Stimulated activated CD4-positive, alpha-beta T cell treated with anti-CD3 and anti-CD28 coated beads, Interleukin-12 subunit alpha, Interleukin-12 subunit beta, amount 100 ng/mL, for 4 hours (primary cell): ENCODE results near the gene IDI1.
"Not testable (repeated sequence)": the region's sequence is repeated elsewhere in the genome, so short reads cannot be mapped to it uniquely, and the experiment has no call there.

Experiments
- DNase-seq: peaks from one replicate; pipeline ENCODE4 v3.0.0-alpha.2; 2020

The IDI1 gene

GRCh38 chr10:1033601-1034000 is 15.3 kb downstream of the IDI1 start:
- no peak for DNase-seq

- no peak for DNase-seq
Observed at GRCh38 chr10:1029838-1030237, 19.1 kb downstream of the IDI1 start.

GRCh38 chr10:1026578-1026977 is 22.3 kb downstream of the IDI1 start:
- no peak for DNase-seq

- no peak for DNase-seq
Observed at GRCh38 chr10:1025683-1026082, 23.2 kb downstream of the IDI1 start, which contains the start of gene IDI2. TSS of gene IDI2 (minus strand) at chr10:1025859. CDS start at chr10:1024723, 1,136 bp downstream.

GRCh38 chr10:1024103-1024502 is 24.8 kb downstream of the IDI1 start:
- no peak for DNase-seq

- DNase-seq, result no peak
Observed at GRCh38 chr10:1022413-1022812, 26.5 kb downstream of the IDI1 start.

- no peak for DNase-seq
Observed at GRCh38 chr10:1020958-1021357, 28.0 kb downstream of the IDI1 start.

- DNase-seq, result no peak
Observed at GRCh38 chr10:1020460-1020859, 28.5 kb downstream of the IDI1 start.

GRCh38 chr10:1019362-1019761 is 29.6 kb downstream of the IDI1 start:
- no peak for DNase-seq

- no peak for DNase-seq
Observed at GRCh38 chr10:1015688-1016087, 33.2 kb downstream of the IDI1 start.

GRCh38 chr10:1011696-1012095 is 37.2 kb downstream of the IDI1 start:
- no peak for DNase-seq

- DNase-seq, result no peak
Observed at GRCh38 chr10:1010703-1011102, 38.2 kb downstream of the IDI1 start.

GRCh38 chr10:1009947-1010346 is 39.0 kb downstream of the IDI1 start:
- not testable (repeated sequence) for DNase-seq

- DNase-seq, result no peak
Observed at GRCh38 chr10:1009071-1009494, 39.8 kb downstream of the IDI1 start.

- DNase-seq, result no peak
Observed at GRCh38 chr10:1007583-1007982, 41.3 kb downstream of the IDI1 start.

- no peak for DNase-seq
Observed at GRCh38 chr10:1006573-1006972, 42.3 kb downstream of the IDI1 start.

- DNase-seq, result no peak
Observed at GRCh38 chr10:1003884-1004670, 44.8 kb downstream of the IDI1 start.

GRCh38 chr10:1002425-1003006 is 46.4 kb downstream of the IDI1 start:
- DNase-seq, result no peak

GRCh38 chr10:997266-998022 is 51.5 kb downstream of the IDI1 start:
- DNase-seq, result no peak

GRCh38 chr10:996031-996430 is 52.9 kb downstream of the IDI1 start:
- no peak for DNase-seq

GRCh38 chr10:995559-995926 is 53.4 kb downstream of the IDI1 start:
- DNase-seq, result no peak

GRCh38 chr10:994836-995558 is 53.9 kb downstream of the IDI1 start:
- no peak for DNase-seq

- no peak for DNase-seq
Observed at GRCh38 chr10:992871-993270, 56.0 kb downstream of the IDI1 start.
